GM21737 (cell line): ENCODE data around the gene THADA.

Experiments
- ATAC-seq: cut with Tn5 transposase; IDR thresholded peaks from one replicate; pipeline ENCODE4 v1.9.1; 2021; ENCODE audit warnings: mild to moderate bottlenecking, moderate library complexity; ENCODE audit not compliant: unreplicated experiment

Gene THADA

DNA sequence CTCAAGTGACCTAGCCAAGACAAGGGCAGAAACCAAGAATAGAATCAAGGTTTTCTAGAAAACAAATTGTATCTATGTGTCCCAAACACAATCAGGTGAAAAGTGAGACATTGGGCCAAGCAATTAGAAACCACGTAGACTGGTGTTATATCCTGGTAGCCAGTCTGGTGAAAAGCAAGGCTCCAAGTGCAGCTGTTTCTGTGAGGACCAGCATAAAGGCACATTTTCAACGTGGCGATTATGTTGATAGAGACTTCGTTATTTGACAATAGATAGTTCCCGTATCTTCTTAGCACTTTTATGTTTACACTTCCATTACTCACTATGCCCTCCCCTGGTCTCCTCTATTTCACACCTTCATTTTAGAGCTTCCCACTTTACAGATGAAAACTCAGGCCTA, 266.2 kb downstream of the THADA start:
- ATAC-seq, result no peak

DNA sequence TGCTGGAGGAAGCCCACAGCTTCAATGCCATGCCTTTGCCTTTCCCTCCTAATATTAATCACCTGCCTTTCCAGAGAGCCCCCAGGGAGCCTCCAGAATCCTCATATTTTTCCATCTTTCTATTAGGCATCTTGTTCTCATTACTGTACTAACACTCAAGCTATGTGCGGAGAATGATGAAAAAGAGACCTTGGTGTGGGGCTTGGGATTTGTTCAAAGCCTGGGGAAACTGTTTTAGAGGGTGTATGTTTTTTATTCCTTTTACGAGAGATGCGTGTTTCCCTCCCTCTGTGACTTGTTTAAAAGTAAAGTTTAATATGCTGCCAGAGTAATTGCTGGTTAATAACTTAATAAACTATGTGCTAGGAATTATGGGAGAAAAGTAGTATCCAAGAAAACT, 267.0 kb downstream of the THADA start:
- ATAC-seq, result no peak

DNA sequence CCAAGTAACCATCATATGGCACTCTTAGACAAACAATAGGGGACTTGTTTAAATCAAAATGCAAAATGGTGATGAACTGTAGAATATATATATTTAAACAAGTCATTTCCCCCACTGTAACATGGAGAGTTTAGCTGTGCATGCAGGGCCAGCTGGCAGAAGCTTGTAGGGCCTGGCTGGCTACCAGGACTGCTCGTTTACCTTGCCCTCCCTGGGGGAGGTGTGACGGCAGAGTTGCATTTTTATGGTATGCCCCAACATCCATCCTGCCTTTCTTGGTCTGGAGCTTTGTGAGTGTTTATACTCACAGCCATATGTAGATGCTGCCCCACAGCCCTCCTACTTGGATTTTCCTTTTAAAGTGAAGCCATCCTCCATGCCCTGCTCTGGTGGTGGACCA, 267.7 kb downstream of the THADA start:
- ATAC-seq, result no peak

DNA sequence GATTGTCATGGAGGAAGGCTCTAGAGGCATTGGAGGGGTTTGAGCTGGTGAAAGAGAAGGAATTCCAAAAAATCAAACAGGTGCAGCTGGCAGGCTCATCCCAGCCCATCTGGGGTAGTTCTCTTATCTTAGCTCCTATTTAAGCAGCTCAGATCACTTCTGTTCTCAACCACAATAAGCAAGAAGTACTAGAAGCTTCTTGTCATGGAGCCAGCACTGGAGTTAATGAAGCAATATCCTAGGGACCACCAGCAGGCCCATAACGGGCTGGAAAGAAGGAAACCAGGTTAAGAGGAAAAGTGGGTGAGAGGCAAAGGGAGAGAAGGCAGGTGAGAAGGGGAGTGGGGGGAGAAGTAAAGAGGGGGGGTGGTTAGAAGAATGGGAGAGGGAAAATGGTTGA, 268.7 kb downstream of the THADA start:
- no peak for ATAC-seq

DNA sequence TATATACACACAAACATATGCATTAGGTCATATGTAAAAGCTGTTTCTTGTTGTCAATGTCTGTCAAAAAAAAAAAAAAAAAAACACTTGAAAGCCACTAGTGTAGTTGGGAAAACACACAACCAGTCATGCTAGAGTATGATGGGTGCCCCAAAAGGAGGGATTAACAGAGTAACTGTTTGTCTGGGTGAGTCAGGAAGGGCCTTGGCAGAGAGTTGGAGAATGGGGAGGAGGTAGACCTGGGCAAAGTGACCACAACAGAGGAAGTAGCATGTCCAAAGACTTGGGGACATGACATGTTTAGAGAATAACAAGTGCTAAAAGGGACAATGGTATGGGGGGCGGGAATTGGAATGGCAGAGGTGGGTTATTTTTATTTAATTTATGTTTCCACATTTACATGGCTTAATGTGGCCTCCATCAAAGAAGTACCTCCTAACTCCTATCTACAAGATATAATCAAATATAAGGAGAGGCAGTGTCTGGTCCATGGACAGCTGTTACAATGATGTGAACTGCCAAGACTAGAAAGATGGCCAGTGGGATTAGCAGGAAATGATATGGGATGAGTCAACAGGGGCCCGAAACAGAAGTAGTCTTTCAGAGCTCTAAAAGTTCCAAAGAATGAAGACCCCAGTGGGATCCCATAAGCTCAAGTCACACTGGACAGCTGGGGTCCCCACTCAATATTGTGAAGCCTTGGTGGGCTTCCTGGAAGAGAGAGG, 269.6 kb downstream of the THADA start:
- ATAC-seq, result no peak

DNA sequence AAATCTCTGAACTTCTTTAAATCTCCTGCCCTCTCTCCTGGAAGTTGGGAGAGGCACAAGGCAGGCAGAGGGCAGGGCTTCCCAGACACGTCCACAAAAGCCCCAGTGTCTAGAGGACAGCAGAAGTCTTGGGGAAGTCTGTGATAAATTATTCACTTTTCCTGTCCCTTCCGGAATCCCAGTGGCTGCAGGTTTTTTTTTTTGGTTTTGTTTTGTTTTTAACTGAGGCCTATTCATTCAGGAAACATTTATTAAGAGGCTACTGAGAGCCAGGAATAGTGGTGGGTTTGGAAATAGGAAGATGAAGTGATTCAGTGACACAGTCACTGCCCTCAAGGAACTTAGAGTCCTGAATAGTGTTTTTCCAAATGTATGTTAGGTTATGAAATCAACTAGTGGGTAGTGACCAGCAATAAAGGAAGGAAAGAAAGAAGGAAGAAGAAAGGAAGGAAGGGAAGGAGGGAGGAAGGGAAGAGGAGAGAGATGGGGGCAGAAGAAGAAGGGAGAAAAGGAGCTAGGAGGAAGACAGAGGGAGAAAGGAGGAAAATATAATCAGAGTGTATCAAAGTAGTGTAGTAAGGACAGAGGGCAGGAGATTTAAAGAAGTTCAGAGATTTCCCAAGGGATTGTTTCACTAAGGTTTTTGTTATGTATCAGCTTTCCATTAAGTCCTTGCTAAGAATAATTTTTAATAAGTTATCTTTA, 270.6 kb downstream of the THADA start:
- ATAC-seq, result no peak

DNA sequence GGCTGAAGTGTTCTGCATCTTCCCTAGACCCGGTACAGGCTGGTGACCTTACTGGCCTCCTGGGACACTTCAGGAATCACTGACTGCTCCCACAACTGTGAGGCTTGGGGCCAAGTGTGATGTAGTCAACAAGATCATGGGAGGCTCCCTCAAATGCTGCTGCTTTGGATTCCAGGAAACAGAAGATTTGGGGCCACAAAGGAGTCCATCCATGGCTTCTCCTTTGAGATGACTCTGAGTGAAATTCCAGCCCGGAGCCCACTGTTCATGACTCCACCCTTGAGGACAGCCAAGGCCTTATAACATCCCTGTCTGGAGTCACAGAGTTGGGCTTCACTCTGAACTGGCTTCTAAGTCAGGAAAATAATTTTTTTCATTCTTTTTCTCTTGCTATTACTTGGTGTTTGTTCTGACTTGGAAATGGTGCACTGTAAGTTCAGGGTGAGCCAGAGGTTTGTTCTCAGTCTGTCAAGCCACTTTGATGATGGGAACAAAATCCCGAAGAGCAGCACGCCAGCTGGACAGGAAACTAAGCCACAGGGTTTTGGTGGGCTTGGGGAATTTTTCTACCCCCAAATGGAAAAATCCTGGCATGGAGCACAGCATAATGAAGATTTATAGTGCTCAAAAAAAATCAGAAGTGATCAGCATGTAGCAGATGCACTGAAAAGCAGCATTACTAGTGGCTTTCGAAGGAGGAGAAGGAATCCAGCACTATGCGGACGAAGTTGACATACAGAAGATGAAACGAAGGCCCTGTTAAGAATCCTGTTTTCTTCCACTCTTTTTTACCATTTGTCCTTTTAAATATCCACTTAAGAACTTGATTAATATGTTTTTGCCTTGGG, 271.4 kb downstream of the THADA start:
- no peak for ATAC-seq

DNA sequence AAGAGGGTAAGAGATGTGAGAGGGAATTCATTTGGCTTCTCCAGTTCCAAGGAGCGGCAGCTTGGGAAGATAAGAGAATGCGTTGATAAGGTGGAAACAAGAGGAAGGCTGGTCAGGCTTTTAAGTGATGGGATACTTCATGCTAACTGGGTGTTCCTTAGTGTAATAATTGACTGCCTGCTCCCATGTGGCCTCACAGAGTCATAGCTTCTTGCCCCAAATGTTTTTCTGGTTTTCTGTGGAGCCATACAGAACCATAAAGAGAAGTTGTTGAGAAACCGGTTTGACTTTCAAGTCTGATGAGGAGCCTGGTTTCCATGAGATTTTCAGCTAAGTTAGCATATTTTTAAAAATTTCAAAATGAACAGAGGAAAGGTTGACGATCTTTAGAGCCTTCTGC, 272.0 kb downstream of the THADA start:
- no peak for ATAC-seq

DNA sequence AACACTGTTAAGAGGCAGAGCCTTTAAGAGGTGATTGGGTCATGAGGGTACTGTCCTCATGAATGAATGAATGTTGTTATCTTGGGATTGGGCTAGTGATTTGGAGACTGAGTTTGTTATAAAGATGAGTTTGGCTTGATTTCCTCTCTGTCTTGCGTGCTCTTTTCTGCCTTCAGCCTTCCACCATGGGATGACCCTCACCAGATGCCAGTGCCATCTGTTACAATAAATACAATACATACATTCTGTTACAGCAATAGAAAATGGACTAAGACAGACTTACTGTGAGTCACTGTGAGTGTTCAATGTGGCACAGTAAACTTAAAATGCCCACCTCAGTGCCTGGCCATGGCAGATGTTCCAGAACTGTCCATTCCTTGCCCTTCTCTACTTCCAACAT, 274.4 kb downstream of the THADA start:
- ATAC-seq, result no peak

DNA sequence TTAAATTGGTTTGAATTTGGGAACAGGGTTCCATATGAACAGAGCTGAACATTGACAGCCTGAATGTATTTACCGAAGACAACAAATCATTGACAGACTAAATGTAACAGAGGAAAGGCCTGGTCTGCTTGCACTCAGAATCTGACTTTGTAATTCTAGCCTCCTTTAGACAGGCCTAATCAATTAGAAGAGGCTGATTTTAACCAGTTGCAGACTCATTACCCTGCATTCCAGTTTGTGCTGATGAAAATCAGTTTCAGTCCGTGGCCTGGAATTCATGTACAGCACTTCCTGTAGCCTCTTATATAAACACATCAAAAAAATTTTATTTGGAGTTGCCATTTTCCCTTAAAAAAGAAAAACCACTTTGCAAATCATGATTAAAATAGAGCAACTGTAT, 276.3 kb downstream of the THADA start:
- ATAC-seq, result no peak

DNA sequence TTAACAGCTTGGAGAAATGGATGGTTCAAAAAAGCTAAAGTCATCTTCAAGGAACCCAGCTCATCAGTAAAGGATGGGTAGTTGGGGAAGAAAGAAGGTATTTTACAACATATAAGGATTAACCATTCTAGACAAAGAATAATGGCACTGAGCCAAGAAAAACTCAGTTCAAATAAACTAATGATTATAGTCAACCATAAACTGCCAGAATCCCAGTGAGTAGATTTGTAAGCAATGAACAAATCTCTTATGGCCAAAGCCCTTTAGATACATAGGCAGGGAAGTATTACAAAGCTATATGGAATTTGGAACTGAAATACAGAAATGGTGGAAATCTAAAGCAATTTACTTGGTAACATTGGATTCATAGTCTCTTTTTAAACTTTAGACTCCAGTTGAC, 277.0 kb downstream of the THADA start:
- no peak for ATAC-seq

DNA sequence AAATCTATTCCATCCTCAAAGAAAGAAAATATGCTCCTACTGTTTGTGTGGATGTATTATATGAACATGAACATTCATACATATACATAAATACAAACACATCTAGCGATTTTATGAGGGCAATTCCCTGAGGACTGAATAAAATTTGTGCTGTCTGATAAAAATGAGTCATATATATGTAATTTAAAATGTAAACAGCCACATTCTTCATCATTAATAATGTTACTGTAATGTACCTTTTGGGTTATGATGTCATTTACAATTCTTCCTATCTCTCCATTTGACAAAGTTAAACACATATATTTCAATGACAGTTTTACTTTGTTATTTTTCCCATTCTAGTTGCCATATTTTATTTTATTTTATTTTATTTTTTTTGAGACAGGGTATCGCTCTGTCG, 278.2 kb downstream of the THADA start:
- no peak for ATAC-seq

DNA sequence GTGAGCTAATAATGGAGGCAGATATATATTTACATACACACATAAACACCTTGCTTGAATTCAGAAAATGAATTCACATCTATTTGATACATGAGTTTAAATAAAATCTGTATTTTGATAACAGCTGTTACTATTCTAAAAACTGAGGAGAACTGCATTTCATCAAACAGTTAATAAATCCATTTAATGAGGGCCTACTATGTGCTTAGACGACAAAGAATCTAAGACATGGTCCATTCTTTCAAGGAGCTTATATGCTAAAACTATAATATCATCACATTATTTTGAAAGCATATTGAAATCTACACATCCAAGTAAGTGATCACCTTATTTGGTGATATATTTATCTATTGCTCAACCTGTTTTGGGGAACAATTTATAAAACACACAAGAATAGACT, 278.6 kb downstream of the THADA start:
- ATAC-seq, result no peak

DNA sequence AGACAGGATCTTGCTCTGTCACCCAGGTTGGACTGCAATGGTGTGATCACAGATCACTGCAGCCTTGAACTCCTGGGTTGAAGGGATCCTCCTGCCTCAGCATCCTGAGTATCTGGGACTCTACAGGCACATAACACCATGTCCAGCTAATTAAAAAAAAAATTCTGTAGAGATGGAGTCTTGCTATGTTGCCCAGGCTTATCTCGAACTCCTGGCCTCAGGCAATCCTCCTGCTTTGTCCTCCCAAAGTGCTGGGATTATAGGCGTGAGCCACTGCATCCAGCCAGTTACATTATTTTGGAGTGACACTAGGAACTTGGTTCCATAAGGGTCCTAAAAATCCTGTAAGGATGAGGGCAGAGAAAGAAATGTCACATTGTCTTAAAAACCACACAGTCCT, 280.4 kb downstream of the THADA start:
- no peak for ATAC-seq

DNA sequence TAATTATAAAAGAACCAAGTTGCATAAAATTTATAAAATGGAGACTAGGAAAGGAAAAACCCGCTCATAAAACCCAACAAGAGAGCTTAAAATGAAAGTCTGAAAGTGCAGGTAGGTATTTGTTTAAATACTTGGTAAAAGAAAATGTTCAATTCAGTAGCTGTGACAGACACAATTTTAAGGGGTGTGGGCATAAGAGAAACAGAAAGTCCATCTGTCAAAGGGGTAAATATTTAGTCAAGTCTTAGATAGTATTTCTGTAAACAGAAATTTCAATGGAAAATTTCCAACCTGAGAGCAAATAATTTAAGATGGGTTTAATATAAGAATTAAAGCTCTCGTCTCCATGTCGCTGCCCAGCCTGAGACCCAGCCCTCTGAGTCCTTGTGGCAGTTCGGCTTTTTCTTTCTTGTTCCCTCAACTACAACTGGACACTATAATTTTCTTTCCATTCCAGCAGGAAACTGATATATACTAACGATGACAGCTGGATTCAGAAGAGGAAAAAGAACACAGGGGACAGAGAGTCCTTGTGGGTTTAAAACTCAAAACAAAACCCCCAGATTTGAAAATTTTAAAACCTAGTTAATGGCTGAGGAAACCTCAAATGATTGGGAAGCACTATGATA, 281.4 kb downstream of the THADA start:
- no peak for ATAC-seq

DNA sequence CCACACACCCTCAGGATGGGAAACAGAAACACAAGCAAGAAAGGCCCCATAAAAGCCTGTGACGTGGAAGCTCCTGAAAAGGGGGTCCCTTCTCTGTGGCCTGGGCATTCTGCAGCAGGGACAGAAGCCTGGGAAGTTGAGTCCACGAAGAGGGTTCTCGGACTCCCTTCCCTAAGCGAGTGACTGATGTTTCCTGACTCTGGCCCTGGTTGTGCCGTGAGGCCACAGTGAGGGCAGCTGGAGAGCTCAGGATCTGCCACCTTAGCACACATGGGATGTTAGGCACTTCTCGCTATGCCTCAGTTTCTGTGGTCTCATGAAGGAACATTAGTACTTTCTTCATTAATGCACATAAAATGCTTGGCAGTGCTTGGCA, 282.2 kb downstream of the THADA start:
- ATAC-seq, result no peak

DNA sequence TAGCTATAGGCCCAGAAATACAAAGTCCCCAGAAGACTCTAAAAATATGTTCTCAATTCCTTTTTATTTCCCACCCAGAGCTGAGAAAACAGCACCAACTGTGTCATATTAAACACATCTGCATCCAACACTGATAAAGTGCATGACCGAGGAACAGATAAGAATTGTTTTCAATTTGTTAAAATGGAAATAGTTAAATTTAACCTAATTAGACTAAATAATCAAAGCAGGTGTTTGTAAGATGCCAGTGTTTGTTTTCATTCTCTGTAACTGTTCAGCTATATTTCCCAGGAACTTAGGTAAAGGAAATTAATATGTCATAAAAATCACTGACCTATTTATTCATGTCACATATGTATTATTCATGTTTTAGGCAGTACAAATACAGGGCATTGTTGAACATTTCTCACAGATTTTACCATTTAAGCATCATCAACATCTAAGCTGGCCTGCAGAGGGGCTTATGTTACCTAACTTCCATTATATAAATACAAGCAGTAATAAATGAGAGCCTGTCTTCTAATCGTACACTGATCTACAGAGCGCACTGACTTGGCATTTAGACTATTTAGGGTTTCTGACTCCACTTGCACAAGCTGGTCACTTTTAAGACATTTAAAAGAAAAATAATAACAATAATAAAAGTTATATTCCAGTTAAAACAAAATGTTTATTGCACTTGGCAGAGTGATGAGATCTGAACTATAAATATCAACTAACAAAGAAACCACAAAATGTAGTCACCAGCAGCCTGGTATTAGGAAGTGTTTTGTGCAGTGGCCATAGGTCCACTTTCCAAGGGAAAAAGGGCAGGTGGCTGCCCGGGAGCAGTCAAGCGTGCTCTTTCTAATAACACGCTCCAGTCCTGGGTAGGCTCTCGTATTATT, 282.8 kb downstream of the THADA start:
- no peak for ATAC-seq

DNA sequence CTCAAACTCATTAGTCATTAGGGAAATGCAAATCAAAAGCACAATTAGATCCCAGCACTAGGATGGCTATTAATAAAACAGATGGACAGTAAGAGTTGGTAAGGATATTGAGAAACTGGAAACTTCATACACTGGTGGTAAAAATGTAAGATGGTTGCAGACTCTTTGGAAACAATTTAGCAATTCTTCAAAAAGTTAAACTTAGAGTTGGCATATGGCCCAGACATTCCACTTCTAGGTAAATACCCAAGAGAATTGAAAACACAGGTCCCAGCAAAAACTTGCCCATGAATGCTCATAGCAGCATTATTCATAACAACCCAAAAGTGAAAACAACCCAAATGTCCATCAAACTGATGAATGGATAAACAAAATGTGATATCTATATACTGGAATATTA, 284.6 kb downstream of the THADA start:
- ATAC-seq, result no peak

DNA sequence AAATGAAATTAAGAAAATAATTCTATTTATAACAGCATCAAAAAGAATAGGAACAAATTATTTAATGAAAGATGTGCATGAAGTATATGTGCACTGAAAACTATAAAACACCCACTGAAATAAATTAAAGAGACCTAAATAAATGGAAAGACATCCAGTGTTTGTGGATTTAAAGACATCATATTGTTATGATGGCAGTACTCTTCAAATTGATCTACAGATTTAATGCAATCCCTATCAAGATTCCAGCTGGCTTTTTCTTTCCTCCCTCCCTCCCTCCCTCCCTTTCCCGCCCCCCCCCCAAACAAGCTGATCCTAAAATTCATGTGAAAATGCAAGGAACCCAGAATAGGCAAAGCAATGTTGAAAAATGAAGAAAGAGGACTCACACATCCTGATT, 285.9 kb downstream of the THADA start:
- no peak for ATAC-seq

DNA sequence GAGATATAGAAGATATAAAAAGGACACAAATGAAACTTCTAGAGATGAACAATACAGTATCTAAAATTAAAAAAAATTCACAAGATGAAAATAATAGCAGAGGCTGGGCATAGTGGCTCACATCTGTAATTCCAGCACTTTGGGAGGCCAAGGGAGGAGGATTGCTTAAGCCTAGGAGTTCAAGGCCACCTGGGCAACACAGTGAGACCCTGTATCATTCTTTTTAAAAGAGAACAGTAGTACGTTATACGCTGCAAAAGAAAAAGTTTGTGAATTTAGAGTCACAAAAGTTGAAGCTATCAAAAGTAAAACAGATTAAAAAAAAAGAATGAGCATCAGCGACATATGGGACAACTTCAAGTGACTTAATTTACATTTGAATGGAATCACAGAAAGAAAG, 287.9 kb downstream of the THADA start:
- ATAC-seq, result no peak

DNA sequence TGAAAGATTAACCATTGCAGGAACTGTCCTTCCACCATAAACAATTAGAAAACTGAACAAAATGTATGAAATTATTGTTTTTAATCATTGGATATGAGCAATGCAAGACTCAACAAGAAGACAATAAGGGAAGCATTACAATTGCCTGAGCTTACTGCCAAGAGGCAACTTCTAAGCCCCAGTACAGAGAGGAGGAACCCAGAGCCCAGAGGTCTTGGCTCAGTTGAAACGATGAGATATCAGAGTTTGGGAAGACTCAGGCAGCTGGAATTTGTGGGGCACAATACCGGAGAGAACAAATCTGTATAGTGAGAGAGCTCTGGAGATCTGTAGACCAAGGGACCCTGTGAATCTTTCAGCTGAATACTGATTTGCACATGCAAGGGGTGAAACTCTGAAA, 288.8 kb downstream of the THADA start:
- no peak for ATAC-seq
